Liver (tissue), 9 donors: ENCODE measurements around the gene FOXO6. TPM values are rescaled to one million over a fixed set of nuclear protein-coding genes. Genes with fewer than 3 reads are reported as not detected.

Source experiments
- DNase-seq: peaks from one replicate; pipeline ENCODE4 v3.0.0-alpha.2; 2017; ENCODE audit warnings: low spot score
- H3K27ac ChIP-seq, 2 donors: one replicate each; pipeline ENCODE4 v1.7.0; 2013; ENCODE audit warnings: inconsistent platforms in 2 of 2, low read length in 2 of 2, control low read depth in 1 of 2, low read depth in 1 of 2, mild to moderate bottlenecking in 1 of 2
- H3K27me3 ChIP-seq, 4 donors: one replicate each; pipeline versions ENCODE4 v1.6.1 to v1.7.0; 2013; ENCODE audit warnings: low read length in 3 of 4, inconsistent platforms in 1 of 4, mild to moderate bottlenecking in 1 of 4, moderate library complexity in 1 of 4; ENCODE audit not compliant: control insufficient read depth in 4 of 4, insufficient read depth in 4 of 4
- H3K36me3 ChIP-seq, 4 donors: one replicate each; pipeline versions ENCODE4 v1.6.1 to v1.7.0; 2013; ENCODE audit warnings: low read length in 3 of 4, mild to moderate bottlenecking in 3 of 4, low read depth in 1 of 4, moderate library complexity in 1 of 4; ENCODE audit not compliant: control insufficient read depth in 4 of 4, insufficient read depth in 3 of 4
- H3K4me1 ChIP-seq, 4 donors: one replicate each; pipeline versions ENCODE4 v1.6.1 to v1.7.0; 2013; ENCODE audit warnings: low read length in 3 of 4, mild to moderate bottlenecking in 3 of 4, moderate library complexity in 1 of 4; ENCODE audit not compliant: control insufficient read depth in 4 of 4, insufficient read depth in 4 of 4
- H3K4me3 ChIP-seq, 3 donors: one replicate each; pipeline versions ENCODE4 v1.6.1 to v1.7.0; 2013; ENCODE audit warnings: low read length in 3 of 3, control low read depth in 1 of 3, low read depth in 1 of 3, mild to moderate bottlenecking in 1 of 3
- H3K9ac ChIP-seq, 2 donors: one replicate each; pipeline ENCODE4 v1.7.0; 2013; ENCODE audit warnings: low read length in 2 of 2, mild to moderate bottlenecking in 2 of 2, moderate library complexity in 2 of 2, control low read depth in 1 of 2, low read depth in 1 of 2
- H3K9me3 ChIP-seq, 4 donors: one replicate each; pipeline versions ENCODE4 v1.6.1 to v1.7.0; 2013; ENCODE audit warnings: low read length in 3 of 4; ENCODE audit not compliant: control insufficient read depth in 4 of 4
- ATF3 ChIP-seq: IDR thresholded peaks from 2 replicates; pipeline ENCODE4 v1.6.1; 2016; ENCODE audit warnings: antibody characterized with exemption
- CTCF ChIP-seq: fragments of 150-350 bp; IDR thresholded peaks from 2 replicates; pipeline ENCODE4 v1.5.1; 2017; ENCODE audit warnings: improper control_type of control experiment, low read depth, low read length; ENCODE audit not compliant: missing input control
- FOXA1 ChIP-seq: IDR thresholded peaks from 2 replicates; pipeline ENCODE4 v1.6.1; 2016; ENCODE audit warnings: antibody characterized with exemption
- FOXA2 ChIP-seq: IDR thresholded peaks from 2 replicates; pipeline ENCODE4 v1.6.1; 2016; ENCODE audit warnings: antibody characterized with exemption
- GABPA ChIP-seq, 2 donors: IDR thresholded peaks in 1 of 2; conservative IDR thresholded peaks in 1 of 2; 2 replicates each; pipeline ENCODE4 v1.6.1; 2016; ENCODE audit warnings: antibody characterized with exemption in 2 of 2, mild to moderate bottlenecking in 1 of 2, moderate library complexity in 1 of 2
- HNF4A ChIP-seq, 2 donors: conservative IDR thresholded peaks; 2 replicates each; pipeline ENCODE4 v1.6.1; 2016; ENCODE audit warnings: antibody characterized with exemption in 2 of 2, mild to moderate bottlenecking in 2 of 2
- HNF4G ChIP-seq: IDR thresholded peaks from 2 replicates; pipeline ENCODE4 v1.6.1; 2016; ENCODE audit warnings: antibody characterized with exemption
- NR2F2 ChIP-seq: IDR thresholded peaks from 2 replicates; pipeline ENCODE4 v1.6.1; 2016; ENCODE audit warnings: antibody characterized with exemption
- RAD21 ChIP-seq, 2 donors: IDR thresholded peaks; 2 replicates each; pipeline ENCODE4 v1.6.1; 2016; ENCODE audit warnings: antibody characterized with exemption in 2 of 2, mild to moderate bottlenecking in 2 of 2
- RXRA ChIP-seq, 2 donors: IDR thresholded peaks; 2 replicates each; pipeline ENCODE4 v1.6.1; 2017 to 2018; ENCODE audit warnings: antibody characterized with exemption in 2 of 2, mild to moderate bottlenecking in 1 of 2
- SP1 ChIP-seq: IDR thresholded peaks from 2 replicates; pipeline ENCODE4 v1.6.1; 2018; ENCODE audit warnings: antibody characterized with exemption, mild to moderate bottlenecking
- TAF1 ChIP-seq: conservative IDR thresholded peaks from 2 replicates; pipeline ENCODE4 v1.6.1; 2016; ENCODE audit warnings: antibody characterized with exemption, mild to moderate bottlenecking
- YY1 ChIP-seq: IDR thresholded peaks from 2 replicates; pipeline ENCODE4 v1.6.1; 2016; ENCODE audit warnings: antibody characterized with exemption, mild to moderate bottlenecking
- ZBTB33 ChIP-seq: IDR thresholded peaks from 2 replicates; pipeline ENCODE4 v1.6.1; 2016; ENCODE audit warnings: antibody characterized with exemption
- WGBS: extraction: QIAGEN DNeasy Blood & Tissue Kit; methylation state at CpG from one replicate; pipeline ENCODE4 v1.1.7; 2013; 5-methylcytosine and 5-hydroxymethylcytosine counted together
- polyA plus RNA-seq, 2 donors: library from polyadenylated mRNA; stranded (reverse) in 1 of 2; unstranded in 1 of 2; fragments of 200-250 nt in 1 of 2; fragments of >200 nt in 1 of 2; fragmentation: Nextera tagmentation in 1 of 2; extraction: Ambion mirVana in 1 of 2; gene quantifications; one replicate each; pipeline versions ENCODE4 v1.2.1 to v1.2.3, GENCODE V29; 2013 to 2015
- total RNA-seq, 2 donors: library from RNA; depleted of rRNA; stranded (reverse); fragments of >200 nt; gene quantifications; one replicate each; pipeline ENCODE4 v1.2.3, GENCODE V29; 2014
- donor health status: healthy.
- donor health status: healthy.
- donor health status: healthy.
- donor health status: healthy.
- donor health status: healthy.

The FOXO6 gene
- total and polyA plus RNA-seq, 4 donors = 0.02 to 0.09 (median 0.08) TPM; not detected in 1

GRCh38 chr1:41315146-41315822, 46.0 kb upstream of the FOXO6 start:
- no peaks in the 10 kb centered on the region for H3K27me3 ChIP-seq
- no peaks in the 10 kb centered on the region for H3K4me1 ChIP-seq
- no peak for TF ChIP-seq ATF3
- no peak for TF ChIP-seq FOXA2
- TF ChIP-seq GABPA (IDR thresholded peaks at IDR 0.05 in 1 of 2, conservative IDR thresholded peaks at IDR 0.05 in 1 of 2) = no peak
- TF ChIP-seq RAD21 (IDR thresholded peaks at IDR 0.05) = no peak
- no peak for TF ChIP-seq NR2F2
- TF ChIP-seq HNF4A (conservative IDR thresholded peaks at IDR 0.05) = no peak
- H3K4me3 ChIP-seq = no peak overlapping the region
- WGBS = 74% methylated on average over 15 of the region's 15 CpGs
- no peaks in the 10 kb centered on the region for H3K36me3 ChIP-seq
- H3K27ac ChIP-seq = no peak overlapping the region
- no peaks in the 10 kb centered on the region for H3K9me3 ChIP-seq
- H3K9ac ChIP-seq = no peak overlapping the region
- DNase-seq = no peak

- WGBS = 88% methylated on average over 3 of the region's 3 CpGs
- no peaks in the 10 kb centered on the region for H3K9me3 ChIP-seq
- no peak overlapping the region for H3K4me3 ChIP-seq
- TF ChIP-seq ZBTB33 (no peak), RAD21 (IDR thresholded peaks at IDR 0.05) (no peak), TAF1 (no peak), RXRA (IDR thresholded peaks at IDR 0.05) (no peak), YY1 (no peak), SP1 (no peak), HNF4G (no peak), ATF3 (no peak), FOXA1 (no peak)
- no peaks in the 10 kb centered on the region for H3K36me3 ChIP-seq
- no peaks in the 10 kb centered on the region for H3K27me3 ChIP-seq
- DNase-seq = no peak
- H3K9ac ChIP-seq = no peak overlapping the region
- H3K27ac ChIP-seq = no peak overlapping the region
- no peaks in the 10 kb centered on the region for H3K4me1 ChIP-seq
Measured at GRCh38 chr1:41315871-41316270, 45.4 kb upstream of the FOXO6 start.

GRCh38 chr1:41317361-41317760, 43.9 kb upstream of the FOXO6 start:
- Histone ChIP-seq H3K4me1 (no peaks in the 10 kb centered on the region), H3K27ac (no peak overlapping the region), H3K27me3 (no peaks in the 10 kb centered on the region), H3K36me3 (no peaks in the 10 kb centered on the region), H3K4me3 (no peak overlapping the region), H3K9me3 (no peaks in the 10 kb centered on the region), H3K9ac (no peak overlapping the region)
- DNase-seq = no peak
- TF ChIP-seq HNF4G (no peak), HNF4A (conservative IDR thresholded peaks at IDR 0.05) (no peak), SP1 (no peak), CTCF (no peak)
- 92% methylated on average over 6 of the region's 6 CpGs for WGBS
